Left colon (tissue), 2 donors: Measurements from ENCODE around the gene SLC22A3. TPM values are rescaled to one million over a fixed set of nuclear protein-coding genes. Genes with fewer than 3 reads are reported as not detected.
"Not testable (repeated sequence)": the region's sequence is repeated elsewhere in the genome, so short reads cannot be mapped to it uniquely, and the experiment has no call there.

Experiments used
- ATAC-seq: fragments of 200-7000 bp; cut with Tn5 transposase; one replicate; pipeline ENCODE4 v1.9.1; 2020; ENCODE audit warnings: mild to moderate bottlenecking, moderate library complexity
- DNase-seq, 2 donors: peaks; one replicate each; pipeline ENCODE4 v3.0.0-alpha.2; 2020
- intact Hi-C, 2 donors: fragments of 100-400 bp; cut with DNase I in 1 of 2; cut with micrococcal nuclease in 1 of 2; formaldehyde crosslinking; loops; one replicate each; pipeline versions ENCODE4 v1.11.2 to v1.14.0; 2022; cut with DNase I, micrococcal nuclease
- total RNA-seq, 2 donors: library from RNA; stranded (reverse); fragmentation: NEBNext Ultra II Directional; extraction: Animal tissue kit (Norgen Biotek cat#: 25700); gene quantifications; one replicate each; pipeline ENCODE4 v1.2.1, GENCODE V29; 2021
- donor health status: DM: no; HTN: no; CAD: no.
- donor health status: DM: yes; HTN: yes; CAD: no.

Gene SLC22A3
- total RNA-seq, 2 donors from 2014 or later, result 2.0 to 5.0 TPM

- DNase-seq (no peak), ATAC-seq (no peak)
- intact Hi-C loops, result loop anchor here (5.0 to 10.0 kb wide), 3 partner anchors 321 to 593 kb away; no protein-coding TSS in a partner anchor
These were observed 109.6 kb downstream of the SLC22A3 start for GRCh38 chr6:160457823-160458222.

- intact Hi-C loops, result no loop called here
- ATAC-seq (no peak), DNase-seq (no peak)
These were observed 113.5 kb downstream of the SLC22A3 start for GRCh38 chr6:160461641-160462040.

GRCh38 chr6:160462116-160462515 lies 113.9 kb downstream of the SLC22A3 start:
- DNase-seq (no peak), ATAC-seq (no peak)
- intact Hi-C loops, result no loop called here

GRCh38 chr6:160462551-160463109 lies 114.5 kb downstream of the SLC22A3 start:
- DNase-seq, result no peak
- ATAC-seq, result no peak
- intact Hi-C loops, result no loop called here

GRCh38 chr6:160464744-160465143 lies 116.6 kb downstream of the SLC22A3 start:
- intact Hi-C loops, result no loop called here
- DNase-seq, result no peak
- ATAC-seq, result no peak

GRCh38 chr6:160467261-160467871 lies 119.2 kb downstream of the SLC22A3 start:
- DNase-seq, ATAC-seq, intact Hi-C loops: not testable (repeated sequence)

GRCh38 chr6:160469153-160469552 lies 121.0 kb downstream of the SLC22A3 start:
- intact Hi-C loops, result no loop called here
- DNase-seq (no peak), ATAC-seq (no peak)

GRCh38 chr6:160476056-160476455 lies 127.9 kb downstream of the SLC22A3 start:
- ATAC-seq, intact Hi-C loops, DNase-seq: not testable (repeated sequence)

GRCh38 chr6:160477072-160477471 lies 128.9 kb downstream of the SLC22A3 start:
- intact Hi-C loops, DNase-seq, ATAC-seq: not testable (repeated sequence)

- intact Hi-C loops, result no loop called here
- no peak for DNase-seq
- ATAC-seq, result no peak
These were observed 129.7 kb downstream of the SLC22A3 start for GRCh38 chr6:160477901-160478300.

- no peak for DNase-seq
- ATAC-seq, result no peak
- intact Hi-C loops, result no loop called here
These were observed 138.9 kb downstream of the SLC22A3 start for GRCh38 chr6:160487116-160487515.

- intact Hi-C loops, result no loop called here
- ATAC-seq (no peak), DNase-seq (no peak)
These were observed 140.9 kb downstream of the SLC22A3 start for GRCh38 chr6:160489091-160489490.

- DNase-seq, result no peak
- no peak for ATAC-seq
- intact Hi-C loops, result no loop called here
These were observed 146.4 kb downstream of the SLC22A3 start for GRCh38 chr6:160494576-160494975.

- no peak for ATAC-seq
- intact Hi-C loops, result no loop called here
- no peak for DNase-seq
These were observed 152.5 kb downstream of the SLC22A3 start for GRCh38 chr6:160500639-160501038.

Other genes starting within 250 kb of the SLC22A3 start
- gene SLC22A1, start 226.6 kb upstream of the SLC22A3 start, total RNA-seq, result 1 to 10 TPM; 1.5 to 3.1 TPM
- gene SLC22A2, start 89.6 kb upstream of the SLC22A3 start, total RNA-seq, result not detected